NCI-H774 (cell line): ENCODE results near the gene TBL1X.

Source experiments
- DNase-seq: peaks from one replicate; lab custom pipeline; 2025; lab: John Stamatoyannopoulos, UW

TBL1X gene

DNA sequence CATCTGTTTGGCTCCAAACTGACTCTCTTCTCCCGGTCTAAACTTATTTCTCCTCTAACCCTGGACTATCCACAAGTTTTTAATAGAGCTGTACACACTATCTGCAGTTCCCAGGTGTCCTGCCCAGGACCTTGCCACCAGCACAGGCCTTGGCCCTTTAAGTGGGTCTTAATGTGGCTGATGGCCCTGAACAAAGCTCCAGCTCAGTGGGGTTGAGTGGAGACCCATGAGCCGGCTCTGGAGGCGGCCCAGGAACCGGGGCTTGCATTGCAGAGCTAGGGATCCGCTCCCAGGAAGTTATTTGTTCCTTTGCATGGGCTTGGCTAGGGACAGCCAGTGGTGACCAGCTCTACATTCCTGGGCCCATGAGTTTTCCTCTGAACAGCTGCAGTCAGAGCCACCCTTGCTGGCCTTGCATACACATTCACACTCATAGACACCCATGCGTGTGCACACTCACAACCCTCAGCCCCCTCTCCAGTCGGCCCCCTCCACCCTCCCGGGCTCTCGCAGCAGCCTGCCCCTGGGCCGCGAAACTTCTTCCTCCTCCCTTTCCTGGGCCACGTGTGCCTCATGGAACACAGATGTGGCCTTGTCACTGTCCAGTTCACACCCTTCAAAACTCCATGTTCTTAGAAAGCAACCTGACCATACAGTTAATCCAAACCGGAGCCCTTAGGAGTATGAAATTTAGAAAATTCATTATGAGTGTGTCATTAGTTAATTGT is 242.6 kb downstream of the TBL1X start:
- DNase-seq, result no peak

DNA sequence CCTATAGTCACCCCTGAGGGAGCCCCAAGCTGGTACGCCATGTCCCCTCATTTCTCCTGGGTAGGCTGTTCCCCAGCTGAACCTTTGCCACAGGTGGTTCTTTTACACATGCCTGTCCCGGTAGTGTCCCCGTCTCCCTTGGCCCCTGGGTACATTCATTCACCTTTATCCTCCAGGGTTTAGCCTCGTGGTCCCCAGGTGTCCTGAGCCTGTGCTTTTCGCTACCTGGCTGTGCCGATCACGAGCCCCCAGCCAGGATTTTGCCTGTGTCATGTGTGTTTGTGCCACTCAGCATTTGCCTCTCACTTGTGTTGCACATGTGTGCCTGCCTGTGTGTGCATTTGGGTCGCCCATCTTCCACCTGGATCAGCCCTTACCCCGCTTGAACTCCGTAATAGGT is 243.2 kb downstream of the TBL1X start:
- DNase-seq, result no peak

DNA sequence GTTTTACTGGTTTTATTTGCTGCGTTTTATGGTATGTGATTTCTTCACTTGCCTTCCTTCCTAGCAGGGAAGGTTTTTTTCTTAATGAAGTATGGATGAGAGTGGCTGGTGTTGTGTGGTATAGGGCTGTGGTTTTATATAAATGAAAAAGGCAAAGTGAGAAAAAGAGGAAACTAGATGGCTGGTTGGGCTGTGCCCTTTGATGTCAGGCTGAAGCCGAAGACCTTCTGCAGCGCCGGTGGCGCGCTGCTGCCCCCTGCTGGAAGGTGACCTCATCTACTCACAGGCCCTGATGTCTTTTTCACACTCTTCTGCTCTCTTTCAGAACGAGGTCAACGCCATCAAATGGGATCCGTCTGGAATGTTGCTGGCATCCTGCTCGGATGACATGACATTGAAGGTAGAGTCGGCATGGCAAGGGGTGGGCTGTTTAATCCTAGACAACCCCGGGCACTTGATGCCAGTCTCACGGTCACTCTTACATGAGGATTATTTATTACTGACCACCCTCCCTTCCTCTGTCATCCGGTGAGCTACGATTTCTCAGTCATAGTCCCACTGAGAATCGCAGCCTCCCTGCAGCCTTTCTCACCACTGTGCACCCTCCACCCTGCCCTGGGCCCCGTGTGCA is 244.2 kb downstream of the TBL1X start:
- peak; percentile 27 for DNase-seq

DNA sequence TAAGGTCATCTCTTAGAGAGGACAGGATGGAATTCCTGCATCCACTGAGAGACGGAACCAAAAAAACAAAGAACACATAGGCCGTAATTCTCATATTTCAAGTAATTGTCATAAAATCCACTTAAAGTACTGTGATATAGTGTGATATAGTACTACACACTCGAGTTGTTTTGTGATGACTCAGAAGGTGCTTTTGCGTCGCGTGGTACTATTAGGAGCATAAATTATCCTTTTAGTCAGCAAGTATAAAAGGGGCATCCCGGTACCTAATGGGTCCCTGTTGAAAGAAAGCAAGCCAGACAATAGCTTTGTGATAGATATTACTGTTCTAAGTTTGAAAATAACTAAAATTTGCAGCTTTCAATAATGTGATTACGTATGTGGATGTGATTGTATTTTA is 245.5 kb downstream of the TBL1X start:
- DNase-seq, result no peak

DNA sequence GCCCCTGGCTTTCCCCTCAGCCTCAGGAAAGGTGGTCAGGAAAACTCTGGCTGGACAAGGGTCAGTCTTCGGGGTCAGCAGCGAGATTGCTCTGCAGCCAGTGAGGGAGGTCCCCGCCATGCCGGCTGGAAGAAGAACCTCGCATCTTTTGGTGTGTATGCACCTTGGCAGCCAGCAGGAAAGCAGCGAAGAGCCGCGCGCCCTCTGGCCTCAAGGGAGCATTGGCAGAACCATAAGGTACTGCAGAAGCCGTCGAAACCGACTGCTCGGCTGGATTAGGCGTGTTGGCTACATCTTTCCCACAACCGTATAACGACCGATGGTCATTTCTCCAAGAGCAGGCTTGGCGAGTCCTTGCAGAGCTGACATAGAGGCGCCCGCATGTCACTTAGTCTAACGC is 252.5 kb downstream of the TBL1X start:
- DNase-seq, result no peak

DNA sequence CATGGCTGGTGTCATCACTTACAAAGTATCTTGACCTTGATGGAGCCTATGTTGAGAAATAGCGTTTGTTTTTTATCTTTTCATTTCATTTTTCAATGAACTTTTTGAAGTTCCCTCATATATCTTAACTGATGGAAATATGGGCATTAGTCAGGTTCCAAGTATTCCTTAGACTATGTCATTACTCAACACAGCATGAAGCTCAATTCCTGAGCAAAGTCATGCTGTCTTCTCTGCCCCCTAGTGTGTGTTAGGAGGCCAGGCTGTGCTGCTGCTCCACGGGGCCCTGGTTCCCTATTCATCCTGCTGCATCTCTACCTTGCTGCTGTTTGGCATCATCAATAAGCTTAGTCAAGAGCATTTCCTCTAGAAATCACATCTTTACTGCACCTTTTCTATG is 259.9 kb downstream of the TBL1X start:
- DNase-seq, result no peak

DNA sequence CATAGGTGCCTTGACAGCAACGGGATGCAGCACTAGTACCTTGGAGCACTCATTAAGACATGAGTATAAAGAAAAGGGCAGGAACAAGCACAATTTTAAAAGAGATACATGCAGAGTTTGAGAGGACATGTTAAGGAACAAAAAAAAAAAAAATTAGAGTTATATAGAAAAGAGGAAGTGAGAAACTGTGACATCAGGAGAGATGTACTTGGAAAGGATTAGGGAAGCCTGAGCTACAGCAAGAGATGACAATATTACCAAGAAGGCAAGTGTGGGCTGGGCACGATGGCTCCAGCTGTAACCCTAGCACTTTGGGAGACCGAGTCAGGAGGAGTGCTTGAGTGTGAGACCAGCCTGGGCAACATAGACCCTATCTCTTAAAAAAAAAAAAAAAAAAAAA is 263.4 kb downstream of the TBL1X start:
- no peak for DNase-seq

DNA sequence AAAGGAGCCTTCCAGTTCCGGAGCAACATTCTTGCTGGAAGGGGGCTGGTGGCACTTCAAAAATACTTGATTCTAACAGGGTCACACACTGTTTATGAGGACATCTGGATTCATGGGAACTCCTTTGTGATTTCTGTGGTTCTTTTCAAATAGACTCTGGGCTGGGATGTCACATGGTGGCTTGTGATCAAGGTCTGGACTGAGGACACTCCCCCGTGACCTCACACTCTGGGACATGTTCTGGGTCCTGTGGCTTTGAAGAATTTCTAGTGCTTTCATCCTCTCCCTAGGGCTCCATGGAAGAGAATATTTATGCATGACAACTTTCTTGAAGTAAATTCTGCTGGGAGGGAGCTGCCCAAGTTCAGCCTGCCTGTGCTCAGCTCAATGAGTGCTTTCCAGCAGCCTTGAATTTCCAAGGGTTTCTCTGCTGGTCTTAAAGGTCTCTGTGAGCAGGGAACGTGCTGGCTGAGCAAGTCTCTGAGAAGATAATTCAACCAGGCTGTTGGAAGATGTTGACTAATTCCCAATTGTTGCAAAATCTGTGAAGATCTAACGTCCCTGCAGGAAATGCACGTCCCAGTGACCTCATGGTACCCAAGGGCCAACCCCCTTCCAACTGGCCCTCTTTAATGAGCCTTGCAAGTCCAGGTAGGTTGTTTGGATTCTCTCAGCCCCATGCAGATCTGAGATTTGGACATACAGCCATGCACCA is 264.5 kb downstream of the TBL1X start:
- DNase-seq, result no peak

DNA sequence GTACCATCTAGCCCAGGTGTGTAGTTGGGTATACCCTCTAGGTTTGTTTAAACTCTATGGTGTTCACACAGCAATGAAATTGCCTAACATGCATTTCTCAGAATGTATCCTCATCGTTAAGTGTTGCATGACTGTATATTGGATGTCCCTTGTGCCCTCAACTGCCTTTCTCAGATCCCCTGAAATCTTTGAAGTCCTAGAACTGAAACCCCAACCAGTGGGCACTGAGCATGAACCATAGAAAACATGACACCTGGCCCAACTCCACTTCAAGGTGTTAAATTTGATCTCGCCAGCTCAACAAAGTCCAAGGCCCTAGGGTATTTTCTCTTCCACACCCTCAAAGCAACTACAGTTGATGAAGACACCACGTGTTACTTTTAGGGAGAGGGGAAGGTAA is 265.2 kb downstream of the TBL1X start:
- no peak for DNase-seq

DNA sequence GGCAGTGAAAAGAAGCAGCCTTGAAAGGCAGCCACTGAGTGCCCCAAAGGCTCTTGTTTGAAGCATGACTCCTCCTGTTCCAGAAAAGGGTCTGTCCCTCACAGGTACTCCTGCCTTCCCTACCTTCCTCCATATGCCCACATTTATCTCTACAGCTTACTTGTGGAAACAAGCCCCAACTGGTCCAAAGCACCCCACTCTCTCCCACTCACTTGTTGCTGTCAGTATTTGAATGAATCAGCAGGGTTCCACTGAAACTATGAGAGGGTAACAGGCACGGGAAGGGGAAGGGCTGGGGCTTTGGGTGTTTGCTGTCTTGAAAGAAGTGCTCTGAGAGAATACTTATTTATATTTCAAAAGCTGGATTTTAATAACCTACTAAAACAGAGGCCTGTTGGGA is 265.9 kb downstream of the TBL1X start:
- DNase-seq, result no peak

DNA sequence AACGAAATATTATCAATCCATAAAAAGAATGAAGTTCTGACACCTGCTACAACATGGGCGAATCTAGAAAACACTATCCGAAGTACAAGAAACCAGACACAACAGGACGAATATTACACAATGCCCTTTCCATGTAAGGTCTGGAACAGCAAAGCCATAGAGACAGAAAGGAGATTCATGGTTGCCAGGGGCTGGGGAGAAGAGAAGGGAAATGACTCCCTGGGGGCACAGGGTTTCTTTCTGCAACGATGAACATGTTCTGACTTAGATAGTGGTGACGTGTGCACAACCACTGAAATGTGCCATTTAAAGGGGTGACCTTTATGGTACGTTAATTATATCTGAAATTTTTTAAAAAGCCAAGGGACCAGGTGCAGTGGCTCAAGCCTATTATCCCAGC is 272.5 kb downstream of the TBL1X start:
- DNase-seq, result no peak

DNA sequence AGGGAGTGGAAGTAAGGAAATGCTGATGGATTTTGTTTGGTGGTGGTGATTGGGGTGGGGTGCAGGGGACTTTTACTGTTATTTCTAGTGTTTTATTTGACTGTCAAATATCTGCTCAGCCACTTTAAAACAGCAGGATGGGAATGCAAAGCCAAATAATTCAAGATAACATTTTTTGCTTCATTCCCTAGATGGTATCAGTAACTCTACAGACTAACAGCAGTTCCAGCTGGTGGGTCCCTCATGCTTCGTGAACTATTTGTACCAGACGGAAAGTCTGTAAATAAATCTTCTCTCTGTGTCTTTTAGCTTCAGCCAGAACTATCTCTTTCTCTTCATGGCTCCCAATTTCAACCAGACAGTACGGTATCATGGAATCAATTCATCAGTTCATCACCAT is 273.3 kb downstream of the TBL1X start:
- DNase-seq, result no peak

DNA sequence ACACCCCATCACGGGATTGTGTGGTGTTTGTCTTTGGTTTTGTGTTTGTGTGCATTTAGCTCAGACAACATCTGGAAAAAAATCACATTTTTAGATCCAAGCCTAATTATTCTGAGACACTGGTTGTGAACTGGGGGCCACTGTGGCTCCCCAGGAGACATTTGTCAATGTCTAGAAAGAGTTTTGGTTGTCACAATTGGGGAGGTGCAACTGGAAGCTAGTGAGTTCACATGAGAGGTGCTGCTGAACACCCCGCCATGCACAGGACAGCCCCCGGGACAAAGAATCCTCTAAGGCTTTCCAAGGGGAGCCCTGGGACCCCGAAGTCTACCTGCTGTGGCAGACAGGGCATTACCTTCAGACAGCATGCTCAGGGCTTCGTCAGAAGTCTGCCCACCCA is 274.3 kb downstream of the TBL1X start:
- DNase-seq, result no peak

DNA sequence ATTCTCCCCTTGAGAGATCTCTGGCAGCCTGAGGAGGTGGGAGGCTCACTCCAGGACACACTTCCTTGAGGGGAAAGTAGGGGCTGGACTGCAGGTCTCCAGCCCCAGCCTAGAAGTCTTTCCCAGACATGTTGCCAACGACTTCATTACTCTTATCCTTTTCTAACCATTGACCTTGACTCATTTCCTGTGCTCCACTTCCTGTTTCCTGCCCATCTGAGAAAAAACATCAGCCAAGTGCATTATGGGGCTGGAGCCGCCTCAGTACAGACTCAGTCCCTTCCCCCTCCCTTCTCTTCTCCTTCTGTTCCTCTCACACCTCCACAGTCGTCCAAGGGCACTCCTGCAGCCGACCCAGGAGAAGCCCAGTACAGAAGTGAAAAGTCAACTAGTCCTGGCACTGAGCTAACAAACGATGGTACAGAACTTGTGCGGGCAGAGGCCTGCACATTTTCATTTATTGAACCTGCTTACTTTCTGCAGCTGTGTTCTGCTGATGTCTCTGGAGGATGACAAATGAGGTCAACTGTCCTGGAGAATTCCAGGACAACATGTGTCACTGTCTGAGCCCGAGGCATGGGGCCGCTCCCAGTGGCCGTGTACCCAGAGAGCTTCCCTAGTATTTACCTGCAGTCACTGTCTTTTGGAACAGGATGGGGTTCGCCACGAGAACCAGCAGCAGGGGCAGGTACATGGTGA is 280.7 kb downstream of the TBL1X start:
- no peak for DNase-seq

DNA sequence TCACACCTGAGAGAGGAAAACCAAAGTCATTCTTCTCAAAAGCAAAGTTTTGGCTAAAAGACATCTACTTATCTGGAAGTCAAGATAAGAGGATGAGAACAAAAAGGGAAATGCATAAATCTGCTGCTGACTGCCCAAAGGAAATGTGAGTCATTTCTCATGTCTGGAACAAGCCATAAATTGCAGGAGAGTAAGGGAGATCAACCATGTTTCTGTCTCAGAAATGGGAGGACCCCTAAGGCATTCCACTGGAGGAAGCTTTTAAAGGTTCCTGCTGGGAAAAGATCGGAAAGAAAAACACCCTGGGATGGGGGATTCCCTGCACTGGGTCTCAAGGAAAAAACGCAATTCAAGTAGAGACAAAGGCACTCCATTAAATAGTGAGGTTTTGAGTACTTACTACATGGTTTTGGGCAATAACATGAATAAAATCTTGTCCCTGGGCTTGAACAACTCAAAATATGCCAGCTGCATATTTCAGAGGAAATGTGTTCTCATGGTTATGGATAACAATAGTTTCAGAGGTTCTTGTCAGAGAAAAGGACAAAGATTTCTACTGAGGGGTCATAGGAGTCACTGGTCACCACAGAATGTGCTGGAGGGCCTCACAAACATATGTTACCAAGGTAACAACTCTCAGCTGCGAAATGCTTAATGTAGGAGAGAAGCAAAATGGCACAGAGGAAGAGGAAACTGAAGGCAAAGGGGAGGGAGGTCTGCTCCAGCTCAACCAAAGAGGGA is 281.5 kb downstream of the TBL1X start:
- DNase-seq, result no peak

DNA sequence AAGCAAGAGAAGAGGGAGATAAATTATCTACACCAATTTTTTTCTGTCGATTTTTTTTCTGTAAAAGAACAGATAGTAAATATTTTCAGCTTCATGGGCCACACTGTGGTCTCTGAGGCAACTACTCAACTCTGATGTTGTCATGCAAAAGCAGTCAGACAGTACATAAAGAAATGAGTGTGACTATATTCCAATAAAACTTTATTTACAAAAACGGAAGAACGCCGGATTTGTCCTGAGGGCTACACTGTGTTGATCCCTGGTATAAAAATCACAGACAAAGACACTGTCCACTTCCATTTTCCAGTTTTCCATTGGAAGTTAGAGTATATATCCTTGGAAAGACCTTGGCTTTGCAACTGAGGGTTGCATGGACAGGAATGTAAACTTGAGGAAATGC is 282.8 kb downstream of the TBL1X start:
- DNase-seq, result no peak

DNA sequence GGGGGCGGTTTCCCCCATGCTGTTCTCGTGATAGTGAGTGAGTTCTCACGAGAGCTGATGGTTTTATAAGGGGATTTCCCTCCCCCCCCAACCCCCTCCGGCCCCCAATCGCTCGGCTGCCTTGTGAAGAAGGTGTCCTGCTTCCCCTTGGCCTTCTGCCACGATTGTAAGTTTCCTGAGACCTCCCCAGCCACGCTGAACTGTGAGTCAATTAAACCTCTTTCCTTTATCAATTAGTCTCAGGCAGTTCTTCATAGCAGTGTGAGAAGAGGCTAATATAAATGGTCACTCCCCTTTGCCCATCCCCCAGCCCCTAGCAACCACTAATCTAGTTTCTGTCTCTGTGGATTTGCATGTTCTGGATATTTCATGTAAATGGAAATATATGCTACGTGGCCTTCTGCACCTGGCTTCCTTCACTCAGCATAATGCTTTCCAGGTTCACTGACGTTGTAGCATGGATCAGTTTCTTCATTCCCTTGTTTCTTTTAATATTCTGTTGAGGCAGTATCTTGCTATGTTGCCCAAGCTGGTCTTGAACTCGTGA is 284.4 kb downstream of the TBL1X start:
- no peak for DNase-seq

DNA sequence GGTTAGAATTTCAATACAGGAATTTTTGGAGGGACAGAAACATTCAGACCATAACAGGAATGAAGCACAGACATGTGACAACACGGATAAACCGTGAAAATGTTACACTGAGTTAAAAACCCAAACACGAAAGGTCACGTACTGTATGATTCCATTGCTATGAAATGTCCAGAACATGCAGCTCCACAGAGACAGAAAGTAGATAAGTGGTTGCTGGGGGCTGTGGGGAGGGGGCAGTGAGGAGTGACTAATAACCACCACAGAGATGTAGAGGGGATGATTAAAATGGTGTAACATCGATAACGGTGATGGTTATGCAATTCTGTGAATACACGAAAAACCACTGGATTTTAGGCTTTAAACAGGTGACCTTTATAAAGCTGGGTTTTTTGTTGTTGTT is 292.5 kb downstream of the TBL1X start:
- DNase-seq, result no peak

DNA sequence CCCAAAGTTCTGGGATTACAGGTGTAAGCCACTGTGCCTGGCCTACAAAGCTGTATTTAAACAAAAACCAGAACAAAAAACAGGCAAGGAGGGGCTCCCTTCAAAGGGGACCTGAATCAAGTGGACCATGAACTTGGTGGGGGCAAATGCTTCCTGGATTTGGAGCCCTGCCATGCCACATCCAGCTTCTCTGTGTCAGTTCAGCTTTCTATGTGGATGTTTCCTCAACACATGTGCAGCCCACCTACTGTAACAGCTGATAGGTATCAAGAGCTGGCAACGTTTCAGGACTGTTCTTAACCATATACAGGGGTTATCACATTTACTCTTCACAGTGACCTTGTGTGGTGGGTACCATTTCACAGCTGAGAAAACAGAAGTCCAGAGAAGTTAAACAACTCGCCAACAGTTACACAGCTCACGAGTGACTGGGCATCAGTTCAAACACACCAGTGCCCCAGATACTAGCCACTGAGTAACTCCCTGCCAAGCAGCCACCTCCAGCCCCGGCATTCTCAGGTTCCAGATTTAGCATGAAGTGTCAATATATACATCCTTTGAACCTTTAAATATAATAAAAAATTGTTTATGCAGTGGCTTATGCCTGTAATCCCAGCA is 293.3 kb downstream of the TBL1X start:
- DNase-seq, result no peak

DNA sequence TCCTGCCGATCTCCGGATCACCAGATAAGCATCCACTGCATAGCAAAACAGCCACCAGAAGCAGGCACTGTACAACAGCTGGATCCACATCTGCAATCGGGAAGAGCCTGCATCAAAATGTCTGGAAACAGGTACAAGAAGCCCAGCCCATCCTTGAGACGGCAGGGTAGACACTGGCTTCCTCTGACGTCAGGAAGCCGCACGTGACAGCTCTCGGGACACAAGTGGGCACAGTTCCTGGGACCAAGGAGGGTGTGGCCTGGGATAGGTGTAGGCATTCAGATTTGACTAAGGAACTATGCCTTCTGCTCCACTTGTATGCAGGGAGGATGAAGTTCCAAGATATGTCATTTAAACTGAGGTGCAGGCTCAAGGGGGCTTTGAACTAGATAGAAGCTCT is 294.5 kb downstream of the TBL1X start:
- DNase-seq, result no peak

DNA sequence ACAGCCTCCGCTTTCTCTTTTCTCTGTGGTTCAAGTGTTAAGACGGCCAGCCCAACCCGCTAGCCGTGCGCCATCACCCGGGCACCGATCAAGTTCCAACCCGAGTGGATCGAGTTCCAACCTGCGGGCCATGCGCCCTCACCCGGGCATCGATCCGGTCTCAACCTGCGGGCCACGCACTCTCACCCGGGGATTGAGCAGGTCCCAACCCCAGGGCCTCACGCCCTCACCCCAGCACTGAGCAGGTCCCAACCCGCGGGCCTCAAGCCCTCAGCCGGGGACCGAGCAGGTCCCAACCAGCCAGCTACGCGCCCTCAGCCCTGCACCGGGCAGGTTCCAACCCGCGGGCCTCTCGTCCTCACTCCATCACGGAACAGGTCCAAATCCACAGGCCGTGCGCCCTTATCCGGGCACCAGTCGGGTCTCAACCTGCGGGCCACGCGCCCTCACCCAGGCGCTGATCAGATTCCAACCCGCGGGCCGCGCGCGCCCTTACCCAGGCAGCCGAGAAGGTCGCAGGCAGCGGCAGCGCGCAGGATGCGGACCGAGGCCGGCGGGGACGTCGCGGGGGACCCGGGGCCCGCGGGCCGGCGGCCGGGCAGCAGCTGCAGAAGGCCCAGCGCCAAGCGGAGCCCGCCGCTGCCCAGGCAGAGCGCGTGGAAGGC is 300.3 kb downstream of the TBL1X start:
- DNase-seq, result no peak
